DOHH2 (cell line): ENCODE measurements around the gene ADPRM.

Source experiments
- H3F3A ChIP-seq: fragments of 200-600 bp; sonication (generic), shearing (Covaris generic); 2 replicates; pipeline ENCODE4 v1.6.0; 2016; ENCODE audit warnings: antibody characterized with exemption, mild to moderate bottlenecking; ENCODE audit not compliant: control insufficient read depth, insufficient read depth
- H3K27ac ChIP-seq: fragments of 200-600 bp; sonication (generic); 2 replicates; pipeline ENCODE4 v1.5.1; 2014; ENCODE audit warnings: low read depth, mild to moderate bottlenecking, low read length, moderate library complexity
- H3K27me3 ChIP-seq: fragments of 200-600 bp; sonication (generic); 2 replicates; pipeline ENCODE4 v1.6.1; 2014; ENCODE audit warnings: mild to moderate bottlenecking, low read length, mixed read lengths; ENCODE audit not compliant: control insufficient read depth
- H3K36me3 ChIP-seq: fragments of 200-600 bp; sonication (generic); 2 replicates; pipeline ENCODE4 v1.6.1; 2014; ENCODE audit warnings: mild to moderate bottlenecking, low read length, moderate library complexity, mixed read lengths; ENCODE audit not compliant: control insufficient read depth
- H3K4me1 ChIP-seq: fragments of 200-600 bp; sonication (generic); 2 replicates; pipeline ENCODE4 v1.6.1; 2014; ENCODE audit warnings: mild to moderate bottlenecking, low read length, mixed read lengths; ENCODE audit not compliant: control insufficient read depth
- H3K4me2 ChIP-seq: fragments of 200-600 bp; sonication (generic); 2 replicates; pipeline ENCODE4 v1.6.0; 2014; ENCODE audit warnings: mild to moderate bottlenecking, low read length, moderate library complexity
- H3K4me3 ChIP-seq: fragments of 200-600 bp; sonication (generic); 2 replicates; pipeline ENCODE4 v1.5.1; 2014; ENCODE audit warnings: mild to moderate bottlenecking, low read length, mixed read lengths
- H3K79me2 ChIP-seq: fragments of 200-600 bp; sonication (generic); 2 replicates; pipeline ENCODE4 v1.6.1; 2014; ENCODE audit warnings: mild to moderate bottlenecking, low read length, mixed read lengths; ENCODE audit not compliant: control insufficient read depth
- H3K9me2 ChIP-seq: fragments of 200-600 bp; sonication (generic); replicated peaks from 2 replicates; pipeline ENCODE4 v1.6.1; 2014; ENCODE audit warnings: mild to moderate bottlenecking, low read length, mixed read lengths; ENCODE audit not compliant: control insufficient read depth
- H3K9me3 ChIP-seq: fragments of 200-600 bp; sonication (generic); 2 replicates; pipeline ENCODE4 v1.6.1; 2014; ENCODE audit warnings: antibody characterized with exemption, low read length, mixed read lengths; ENCODE audit not compliant: control insufficient read depth, insufficient read depth
- H4K20me1 ChIP-seq: fragments of 200-600 bp; sonication (generic); 2 replicates; pipeline ENCODE4 v1.6.0; 2014; ENCODE audit warnings: low read depth, mild to moderate bottlenecking, antibody characterized with exemption, low read length, moderate library complexity; ENCODE audit not compliant: control insufficient read depth, insufficient read depth
- CTCF ChIP-seq: fragments of 200-600 bp; sonication (generic); IDR thresholded peaks from one replicate; pipeline ENCODE4 v1.5.1; 2014; ENCODE audit warnings: antibody characterized with exemption, mild to moderate bottlenecking, low read depth, low read length; ENCODE audit not compliant: poor library complexity, severe bottlenecking
- EZH2phosphoT487 ChIP-seq: fragments of 200-600 bp; sonication (generic); IDR thresholded peaks from 2 replicates; pipeline ENCODE4 v1.6.1; 2017; ENCODE audit warnings: borderline replicate concordance, mild to moderate bottlenecking, antibody characterized with exemption, low read length, moderate library complexity, mixed read lengths

The ADPRM gene

GRCh38 chr17:10698096-10698818, 863 bp downstream of the ADPRM start:
- H3K27ac ChIP-seq = peak overlapping the region; percentile 69
- peaks cover 21% of the 10 kb centered on the region for H3K4me1 ChIP-seq
- H3K36me3 ChIP-seq = peaks cover 37% of the 10 kb centered on the region
- 0 out of 2 replicates have a peak, but pooled peaks cover 6% of the 10 kb centered on the region for H4K20me1 ChIP-seq
- no peaks in the 10 kb centered on the region for H3K27me3 ChIP-seq
- H3K9me2 ChIP-seq = no peaks in the 10 kb centered on the region
- H3K4me2 ChIP-seq = peak overlapping the region; percentile 83
- no peaks in the 10 kb centered on the region for H3F3A ChIP-seq
- H3K79me2 ChIP-seq = peaks cover 66% of the 10 kb centered on the region
- TF ChIP-seq CTCF (no peak), EZH2phosphoT487 (no peak)
- peak overlapping the region; percentile 95 for H3K4me3 ChIP-seq
- no peaks in the 10 kb centered on the region for H3K9me3 ChIP-seq

DNA sequence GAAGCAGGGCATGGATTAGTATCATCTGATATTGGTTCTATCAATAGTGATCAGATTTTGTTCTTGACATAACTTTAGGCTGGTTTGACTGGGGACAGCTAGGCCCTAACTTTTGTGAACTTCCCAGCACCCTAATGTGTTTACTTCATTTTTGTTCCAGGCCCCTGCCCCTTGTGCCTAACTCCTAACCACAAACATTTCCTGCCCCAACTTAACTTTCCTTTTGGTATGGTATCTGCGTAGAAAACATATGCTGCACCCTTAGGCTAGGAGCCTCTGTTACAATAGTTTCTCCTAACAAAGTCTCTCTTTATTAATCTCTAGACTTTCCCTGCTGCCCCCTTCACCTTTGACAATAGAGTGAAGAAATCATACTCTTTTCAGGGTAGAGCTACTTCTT, 2.5 kb downstream of the ADPRM start:
- Histone ChIP-seq H3K9me2 (no peaks in the 10 kb centered on the region), H3K4me1 (peaks cover 21% of the 10 kb centered on the region), H3K79me2 (peaks cover 51% of the 10 kb centered on the region), H3K9me3 (no peaks in the 10 kb centered on the region), H3F3A (no peaks in the 10 kb centered on the region), H3K4me3 (no peak overlapping the region), H3K27me3 (no peaks in the 10 kb centered on the region), H3K36me3 (peaks cover 24% of the 10 kb centered on the region), H4K20me1 (no peaks in the 10 kb centered on the region), H3K27ac (no peak overlapping the region), H3K4me2 (no peak overlapping the region)
- TF ChIP-seq EZH2phosphoT487 (no peak), CTCF (no peak)

DNA sequence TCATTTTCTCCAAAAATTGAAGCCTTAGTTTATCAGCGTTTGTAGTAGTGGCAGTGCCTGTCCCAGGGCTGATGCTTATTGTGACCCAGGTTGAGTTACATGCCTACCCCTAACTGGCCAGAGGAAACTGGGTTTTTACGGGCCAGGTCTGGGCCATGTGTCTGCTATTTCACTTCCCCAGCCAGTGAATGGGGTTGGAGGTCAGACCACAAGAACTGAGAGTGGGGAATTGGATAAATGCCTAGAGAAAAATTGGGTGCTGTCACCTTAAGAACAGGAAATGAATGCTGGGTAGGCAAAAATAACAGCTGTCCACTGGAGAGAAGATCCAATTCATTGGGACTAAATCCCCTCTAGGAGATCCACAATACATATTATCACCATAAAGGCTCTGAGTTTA, 5.2 kb downstream of the ADPRM start:
- Histone ChIP-seq H3F3A (no peaks in the 10 kb centered on the region), H3K4me1 (peaks cover 12% of the 10 kb centered on the region), H3K27ac (no peak overlapping the region), H3K36me3 (peaks cover 31% of the 10 kb centered on the region), H3K79me2 (peaks cover 25% of the 10 kb centered on the region), H3K4me2 (no peak overlapping the region), H3K27me3 (no peaks in the 10 kb centered on the region), H3K9me3 (no peaks in the 10 kb centered on the region), H4K20me1 (no peaks in the 10 kb centered on the region), H3K4me3 (no peak overlapping the region), H3K9me2 (no peaks in the 10 kb centered on the region)
- TF ChIP-seq EZH2phosphoT487 (no peak), CTCF (no peak)
